Measurements from ENCODE around the gene CCDC169.

Gene CCDC169

GRCh38 chr13:36297366-36298338 is at the start of gene CCDC169:
Gene CCDC169, minus strand, starts transcription at chr13:36297814. Its CDS starts 95 bp downstream, at chr13:36297719.
- peaks cover 0 to 6% of the 10 kb centered on the region in 2 donors for H3K27me3 ChIP-seq (ENCODE audit: control insufficient read depth in 2 of 2, insufficient read depth in 2 of 2, low read length in 2 of 2)
- no peaks in the 10 kb centered on the region for H3K4me1 ChIP-seq (ENCODE audit: control insufficient read depth in 2 of 2, insufficient read depth in 2 of 2, low read length in 2 of 2)
- no peaks in the 10 kb centered on the region for H3K9me3 ChIP-seq (ENCODE audit: control insufficient read depth in 2 of 2, low read length in 2 of 2)
- H3K4me3 ChIP-seq (ENCODE audit: low read length in 2 of 2), result peak within 1 kb of the TSS; percentile 56 to 77
- no peaks in the 10 kb centered on the region for H3K36me3 ChIP-seq (ENCODE audit: control insufficient read depth in 2 of 2, insufficient read depth in 2 of 2, low read length in 2 of 2)
- H3K9ac ChIP-seq (ENCODE audit: low read depth in 1 of 2, low read length in 2 of 2), result peak within 1 kb of the TSS; percentile 34 to 63
- no peak within 1 kb of the TSS for H3K27ac ChIP-seq (ENCODE audit: low read depth in 2 of 2, low read length in 2 of 2)

DNA sequence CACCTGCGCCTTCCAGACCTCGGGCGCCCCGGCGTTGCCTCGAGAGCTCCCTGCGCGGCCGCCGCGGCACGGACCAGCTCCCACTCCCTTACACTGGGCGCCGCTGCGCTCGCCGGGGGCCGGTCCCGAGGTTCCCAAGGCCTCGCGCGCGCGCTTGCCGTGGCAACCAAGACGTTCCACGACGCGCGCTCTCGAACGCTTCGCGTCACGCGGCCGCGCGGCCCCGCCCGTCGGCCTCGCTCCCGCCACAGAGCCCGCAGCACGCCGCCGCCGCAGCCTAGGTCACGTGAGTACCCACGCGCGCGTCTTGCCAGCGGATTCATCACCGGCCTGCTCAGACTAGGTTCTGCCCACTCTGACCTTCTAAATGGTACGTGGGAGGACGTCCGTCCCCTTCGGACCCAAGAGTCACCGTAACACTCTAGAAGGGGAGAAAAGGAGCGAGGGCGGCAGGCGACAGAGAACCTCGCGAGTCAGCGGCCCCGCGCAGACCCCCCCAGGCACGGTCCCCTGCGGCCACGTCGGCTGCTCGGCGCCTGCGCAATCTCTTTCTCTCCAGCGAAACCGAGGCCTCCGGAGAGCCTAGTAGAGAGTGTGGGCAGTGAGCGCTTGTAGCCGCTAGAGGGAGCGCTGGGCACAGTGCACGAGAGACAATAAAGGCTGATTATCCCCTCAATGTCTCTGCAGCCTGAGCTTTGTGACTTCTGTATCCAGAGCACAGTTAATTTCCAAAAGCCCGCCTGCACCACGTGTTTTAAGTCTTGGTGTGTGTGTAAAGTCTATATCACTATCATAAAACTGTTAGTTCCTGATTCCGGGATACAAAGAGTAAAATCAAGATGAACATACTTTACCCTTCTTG is 48.8 kb upstream of the CCDC169 start, which contains the start of gene SPART:
TSS of gene SPART (minus strand) at position 173 of the 862 bp plus-strand sequence. CDS start 10,564 bp downstream, outside the sequence.
- peaks cover 0 to 4% of the 10 kb centered on the region in 2 donors for H3K4me1 ChIP-seq (ENCODE audit: control insufficient read depth in 2 of 2, insufficient read depth in 2 of 2, low read length in 2 of 2)
- peaks cover 0 to 6% of the 10 kb centered on the region in 2 donors for H3K27me3 ChIP-seq (ENCODE audit: control insufficient read depth in 2 of 2, insufficient read depth in 2 of 2, low read length in 2 of 2)
- H3K36me3 ChIP-seq (ENCODE audit: control insufficient read depth in 2 of 2, insufficient read depth in 2 of 2, low read length in 2 of 2), result no peaks in the 10 kb centered on the region
- H3K4me3 ChIP-seq (ENCODE audit: low read length in 2 of 2), result peak within 1 kb of the TSS; percentile 81
- peak within 1 kb of the TSS; percentile 86 to 94 for H3K27ac ChIP-seq (ENCODE audit: low read depth in 2 of 2, low read length in 2 of 2)
- no peaks in the 10 kb centered on the region for H3K9me3 ChIP-seq (ENCODE audit: control insufficient read depth in 2 of 2, low read length in 2 of 2)
- peak within 1 kb of the TSS; percentile 76 to 83 for H3K9ac ChIP-seq (ENCODE audit: low read depth in 1 of 2, low read length in 2 of 2)

GRCh38 chr13:36345438-36346221 is 48.0 kb upstream of the CCDC169 start:
- Histone ChIP-seq H3K4me3 (ENCODE audit: low read length in 2 of 2) (peak overlapping the region; percentile 81), H3K9me3 (ENCODE audit: control insufficient read depth in 2 of 2, low read length in 2 of 2) (no peaks in the 10 kb centered on the region), H3K36me3 (ENCODE audit: control insufficient read depth in 2 of 2, insufficient read depth in 2 of 2, low read length in 2 of 2) (no peaks in the 10 kb centered on the region), H3K4me1 (ENCODE audit: control insufficient read depth in 2 of 2, insufficient read depth in 2 of 2, low read length in 2 of 2) (peaks cover 0 to 4% of the 10 kb centered on the region in 2 donors), H3K27ac (ENCODE audit: low read depth in 2 of 2, low read length in 2 of 2) (peak overlapping the region; percentile 86 to 94), H3K27me3 (ENCODE audit: control insufficient read depth in 2 of 2, insufficient read depth in 2 of 2, low read length in 2 of 2) (peaks cover 0 to 6% of the 10 kb centered on the region in 2 donors), H3K9ac (ENCODE audit: low read depth in 1 of 2, low read length in 2 of 2) (peak overlapping the region; percentile 76 to 83)

GRCh38 chr13:36344886-36345437 is 47.3 kb upstream of the CCDC169 start:
- H3K9me3 ChIP-seq (ENCODE audit: control insufficient read depth in 2 of 2, low read length in 2 of 2), result no peaks in the 10 kb centered on the region
- no peaks in the 10 kb centered on the region for H3K36me3 ChIP-seq (ENCODE audit: control insufficient read depth in 2 of 2, insufficient read depth in 2 of 2, low read length in 2 of 2)
- peaks cover 0 to 4% of the 10 kb centered on the region in 2 donors for H3K4me1 ChIP-seq (ENCODE audit: control insufficient read depth in 2 of 2, insufficient read depth in 2 of 2, low read length in 2 of 2)
- H3K27me3 ChIP-seq (ENCODE audit: control insufficient read depth in 2 of 2, insufficient read depth in 2 of 2, low read length in 2 of 2), result peaks cover 0 to 6% of the 10 kb centered on the region in 2 donors
- peak overlapping the region; percentile 76 to 83 for H3K9ac ChIP-seq (ENCODE audit: low read depth in 1 of 2, low read length in 2 of 2)
- peak overlapping the region; percentile 86 to 94 for H3K27ac ChIP-seq (ENCODE audit: low read depth in 2 of 2, low read length in 2 of 2)
- peak overlapping the region; percentile 81 for H3K4me3 ChIP-seq (ENCODE audit: low read length in 2 of 2)

DNA sequence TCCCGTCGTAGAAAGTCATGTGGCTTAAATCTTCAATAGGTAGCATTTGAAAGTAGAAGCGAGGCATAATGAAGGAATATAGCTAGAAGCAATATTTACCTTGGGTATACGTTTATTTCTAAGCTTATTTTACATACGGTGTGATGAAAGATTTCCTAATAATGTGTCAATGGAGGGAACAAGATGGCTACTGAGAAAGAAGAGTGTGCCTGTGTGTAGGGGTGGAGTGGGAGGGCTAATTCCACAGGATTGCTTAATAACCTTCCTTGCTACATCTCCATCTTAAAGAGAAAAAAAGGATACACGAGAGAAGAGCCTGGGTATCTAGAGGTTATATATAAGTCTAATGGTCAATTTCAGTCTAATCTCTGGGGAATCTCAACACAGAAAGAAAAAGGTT is 46.6 kb upstream of the CCDC169 start:
- H3K27ac ChIP-seq (ENCODE audit: low read depth in 2 of 2, low read length in 2 of 2), result no peak overlapping the region
- H3K36me3 ChIP-seq (ENCODE audit: control insufficient read depth in 2 of 2, insufficient read depth in 2 of 2, low read length in 2 of 2), result no peaks in the 10 kb centered on the region
- no peak overlapping the region for H3K9ac ChIP-seq (ENCODE audit: low read depth in 1 of 2, low read length in 2 of 2)
- H3K4me1 ChIP-seq (ENCODE audit: control insufficient read depth in 2 of 2, insufficient read depth in 2 of 2, low read length in 2 of 2), result peaks cover 0 to 4% of the 10 kb centered on the region in 2 donors
- no peaks in the 10 kb centered on the region for H3K9me3 ChIP-seq (ENCODE audit: control insufficient read depth in 2 of 2, low read length in 2 of 2)
- H3K27me3 ChIP-seq (ENCODE audit: control insufficient read depth in 2 of 2, insufficient read depth in 2 of 2, low read length in 2 of 2), result peaks cover 0 to 6% of the 10 kb centered on the region in 2 donors
- no peak overlapping the region for H3K4me3 ChIP-seq (ENCODE audit: low read length in 2 of 2)

- H3K9ac ChIP-seq (ENCODE audit: low read depth in 1 of 2, low read length in 2 of 2), result no peak overlapping the region
- no peaks in the 10 kb centered on the region for H3K36me3 ChIP-seq (ENCODE audit: control insufficient read depth in 2 of 2, insufficient read depth in 2 of 2, low read length in 2 of 2)
- peaks cover 0 to 4% of the 10 kb centered on the region in 2 donors for H3K4me1 ChIP-seq (ENCODE audit: control insufficient read depth in 2 of 2, insufficient read depth in 2 of 2, low read length in 2 of 2)
- no peaks in the 10 kb centered on the region for H3K9me3 ChIP-seq (ENCODE audit: control insufficient read depth in 2 of 2, low read length in 2 of 2)
- peaks cover 0 to 6% of the 10 kb centered on the region in 2 donors for H3K27me3 ChIP-seq (ENCODE audit: control insufficient read depth in 2 of 2, insufficient read depth in 2 of 2, low read length in 2 of 2)
- H3K4me3 ChIP-seq (ENCODE audit: low read length in 2 of 2), result no peak overlapping the region
- H3K27ac ChIP-seq (ENCODE audit: low read depth in 2 of 2, low read length in 2 of 2), result no peak overlapping the region
Observed at GRCh38 chr13:36343766-36344165, 46.2 kb upstream of the CCDC169 start.

- peaks cover 0 to 4% of the 10 kb centered on the region in 2 donors for H3K4me1 ChIP-seq (ENCODE audit: control insufficient read depth in 2 of 2, insufficient read depth in 2 of 2, low read length in 2 of 2)
- H3K9me3 ChIP-seq (ENCODE audit: control insufficient read depth in 2 of 2, low read length in 2 of 2), result no peaks in the 10 kb centered on the region
- no peak overlapping the region for H3K9ac ChIP-seq (ENCODE audit: low read depth in 1 of 2, low read length in 2 of 2)
- no peak overlapping the region for H3K4me3 ChIP-seq (ENCODE audit: low read length in 2 of 2)
- no peak overlapping the region for H3K27ac ChIP-seq (ENCODE audit: low read depth in 2 of 2, low read length in 2 of 2)
- peaks cover 0 to 6% of the 10 kb centered on the region in 2 donors for H3K27me3 ChIP-seq (ENCODE audit: control insufficient read depth in 2 of 2, insufficient read depth in 2 of 2, low read length in 2 of 2)
- H3K36me3 ChIP-seq (ENCODE audit: control insufficient read depth in 2 of 2, insufficient read depth in 2 of 2, low read length in 2 of 2), result no peaks in the 10 kb centered on the region
Observed at GRCh38 chr13:36342715-36343114, 45.1 kb upstream of the CCDC169 start.

DNA sequence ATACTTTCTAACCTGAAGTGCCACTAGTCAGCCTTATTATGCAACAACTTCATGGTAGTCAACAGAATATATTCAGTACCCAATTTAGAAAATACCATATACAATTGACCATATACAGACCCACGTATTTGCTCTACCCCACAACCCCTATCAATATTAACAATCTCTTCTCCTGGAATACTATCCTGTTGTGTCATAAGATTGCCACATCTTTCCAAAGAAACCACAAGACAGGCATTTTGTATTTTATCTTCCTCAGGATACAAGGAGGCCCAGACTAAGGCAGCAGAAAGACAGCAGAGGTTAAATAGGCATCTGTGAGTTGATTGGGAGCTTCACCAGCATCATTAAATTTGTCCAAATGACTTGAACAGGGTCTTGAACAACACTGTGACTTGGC is 44.1 kb upstream of the CCDC169 start:
- Histone ChIP-seq H3K36me3 (ENCODE audit: control insufficient read depth in 2 of 2, insufficient read depth in 2 of 2, low read length in 2 of 2) (no peaks in the 10 kb centered on the region), H3K9me3 (ENCODE audit: control insufficient read depth in 2 of 2, low read length in 2 of 2) (no peaks in the 10 kb centered on the region), H3K4me1 (ENCODE audit: control insufficient read depth in 2 of 2, insufficient read depth in 2 of 2, low read length in 2 of 2) (peaks cover 0 to 4% of the 10 kb centered on the region in 2 donors), H3K27ac (ENCODE audit: low read depth in 2 of 2, low read length in 2 of 2) (no peak overlapping the region), H3K4me3 (ENCODE audit: low read length in 2 of 2) (no peak overlapping the region), H3K27me3 (ENCODE audit: control insufficient read depth in 2 of 2, insufficient read depth in 2 of 2, low read length in 2 of 2) (peaks cover 0 to 6% of the 10 kb centered on the region in 2 donors), H3K9ac (ENCODE audit: low read depth in 1 of 2, low read length in 2 of 2) (no peak overlapping the region)

DNA sequence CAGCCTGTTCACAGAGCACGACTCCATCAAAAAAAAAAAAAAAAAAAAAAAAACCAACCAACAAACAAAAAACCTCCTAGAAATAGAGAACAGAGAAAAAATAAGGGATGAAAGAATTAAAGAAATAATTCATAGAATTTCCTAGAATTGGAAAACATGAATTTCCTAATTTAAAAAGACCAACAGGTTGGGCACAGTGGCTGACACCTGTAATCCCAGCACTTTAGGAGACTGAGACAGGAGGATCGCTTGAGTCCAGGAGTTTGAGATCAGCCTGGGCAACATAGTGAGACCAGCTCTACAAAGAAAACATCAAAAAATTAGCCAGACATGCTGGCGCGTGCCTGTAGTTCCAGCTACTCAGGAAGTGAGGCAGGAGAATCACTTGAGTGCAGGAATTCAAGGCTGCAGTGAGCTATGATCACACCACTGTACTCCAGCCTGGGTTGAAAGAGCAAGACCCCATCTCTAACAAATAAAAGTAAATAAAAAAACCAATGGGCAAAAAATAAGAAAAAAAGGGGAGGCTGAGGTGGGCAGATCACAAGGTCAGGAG is 42.1 kb upstream of the CCDC169 start:
- Histone ChIP-seq H3K27ac (ENCODE audit: low read depth in 2 of 2, low read length in 2 of 2) (no peak overlapping the region), H3K4me1 (ENCODE audit: control insufficient read depth in 2 of 2, insufficient read depth in 2 of 2, low read length in 2 of 2) (peaks cover 0 to 4% of the 10 kb centered on the region in 2 donors), H3K4me3 (ENCODE audit: low read length in 2 of 2) (no peak overlapping the region), H3K27me3 (ENCODE audit: control insufficient read depth in 2 of 2, insufficient read depth in 2 of 2, low read length in 2 of 2) (no peaks in the 10 kb centered on the region), H3K9me3 (ENCODE audit: control insufficient read depth in 2 of 2, low read length in 2 of 2) (no peaks in the 10 kb centered on the region), H3K36me3 (ENCODE audit: control insufficient read depth in 2 of 2, insufficient read depth in 2 of 2, low read length in 2 of 2) (no peaks in the 10 kb centered on the region), H3K9ac (ENCODE audit: low read depth in 1 of 2, low read length in 2 of 2) (no peak overlapping the region)
